K562 (cell line): Measurements from ENCODE around the gene MACROD2. TPM values are rescaled to one million over a fixed set of nuclear protein-coding genes. Genes with fewer than 3 reads are reported as not detected.

ENCODE experiments used
- ATAC-seq: fragments of 200-7000 bp; cut with Tn5 transposase; 3 replicates; pipeline ENCODE4 v1.9.1; 2020; ENCODE audit warnings: moderate library complexity
- BruUV-seq: library from RNA; stranded (reverse); fragments of 400-500 nt; replicated peaks from 2 replicates; lab custom pipeline; 2021; lab: Mats Ljungman, UMichigan
- CTCF ChIA-PET: fragments of 300-600 bp; formaldehyde crosslinking; extraction: SDS; loops from one replicate; lab custom pipeline; 2021; ENCODE audit warnings: low intra/inter-chr PET ratio; lab: Yijun Ruan, JAX
- POLR2A ChIA-PET: fragments of 300-600, 350-650 bp; sonication (Branson Sonifier 250); formaldehyde crosslinking; extraction: SDS; loops from one replicate; lab custom pipeline; 2021; ENCODE audit warnings: antibody characterized with exemption, inconsistent platforms; lab: Yijun Ruan, JAX
- DNase-seq, 4 experiments: peaks; one replicate each; pipeline versions ENCODE4 v3.0.0 to v3.0.0-alpha.2; 2011 to 2018; ENCODE audit warnings: low spot score in 3 of 4, mixed read lengths in 3 of 4; ENCODE audit errors: extremely low read depth in 1 of 4
- FAIRE-seq: peaks from 2 replicates; lab custom pipeline; 2011; peaks lifted over from hg19 to GRCh38; lab: Jason Lieb, UNC
- H2AFZ ChIP-seq: 2 replicates; pipeline ENCODE4 v1.6.0; 2011; ENCODE audit warnings: low read depth, low read length, control low read depth, inconsistent platforms
- H3K27ac ChIP-seq: fragments of 200-600 bp; 3 replicates; pipeline ENCODE4 v1.8.0; 2011; ENCODE audit warnings: low read depth, mild to moderate bottlenecking, control low read depth, inconsistent platforms, low read length, moderate library complexity, mixed read lengths; ENCODE audit errors: extremely low read depth
- H3K27me3 ChIP-seq, 2 experiments: fragments of 300-600 bp in 1 of 2; 2 replicates in 1 of 2; 3 replicates in 1 of 2; pipeline versions ENCODE4 v1.6.0 to v1.8.0; 2011; ENCODE audit warnings: inconsistent platforms in 2 of 2, low read length in 2 of 2, mild to moderate bottlenecking in 1 of 2, mixed read lengths in 1 of 2, moderate library complexity in 1 of 2; ENCODE audit not compliant: control insufficient read depth in 2 of 2, insufficient read depth in 2 of 2
- H3K36me3 ChIP-seq: fragments of 300-600 bp; 3 replicates; pipeline ENCODE4 v1.8.0; 2011; ENCODE audit warnings: mild to moderate bottlenecking, low read length, inconsistent platforms; ENCODE audit not compliant: control insufficient read depth, insufficient read depth
- H3K4me1 ChIP-seq, 2 experiments: fragments of 200-600 bp in 1 of 2; replicated peaks in 1 of 2; 2 replicates in 1 of 2; 3 replicates in 1 of 2; pipeline versions ENCODE4 v1.5.1 to v1.8.0; 2011; ENCODE audit warnings: inconsistent platforms in 2 of 2, low read length in 2 of 2, mild to moderate bottlenecking in 1 of 2, mixed read lengths in 1 of 2, moderate library complexity in 1 of 2; ENCODE audit not compliant: control insufficient read depth in 2 of 2, insufficient read depth in 2 of 2
- H3K4me2 ChIP-seq: 2 replicates; pipeline ENCODE4 v1.6.1; 2011; ENCODE audit warnings: low read length, control low read depth, inconsistent platforms, mixed read lengths; ENCODE audit not compliant: insufficient read depth
- H3K4me3 ChIP-seq: fragments of 200-600 bp; sonication (generic), shearing (Covaris generic); 2 replicates; pipeline ENCODE4 v1.5.1; 2016; ENCODE audit warnings: control low read depth, inconsistent platforms
- H3K79me2 ChIP-seq: fragments of 200-600 bp; 3 replicates; pipeline ENCODE4 v1.8.0; 2011; ENCODE audit warnings: low read length, inconsistent platforms; ENCODE audit not compliant: control insufficient read depth, insufficient read depth
- H3K9ac ChIP-seq, 2 experiments: 2 replicates each; pipeline versions ENCODE4 v1.6.0 to v1.6.1; 2011; ENCODE audit warnings: low read depth in 2 of 2, low read length in 2 of 2, control low read depth in 1 of 2, inconsistent platforms in 1 of 2, mild to moderate bottlenecking in 1 of 2, mixed read lengths in 1 of 2; ENCODE audit not compliant: insufficient read depth in 1 of 2
- H3K9me1 ChIP-seq: one replicate; pipeline ENCODE4 v1.6.0; 2011; ENCODE audit warnings: inconsistent platforms, mild to moderate bottlenecking, low read length, moderate library complexity; ENCODE audit not compliant: control insufficient read depth, insufficient read depth
- H3K9me3 ChIP-seq: replicated peaks from 2 replicates; pipeline ENCODE4 v1.5.1; 2011; ENCODE audit warnings: low read depth, low read length, inconsistent platforms; ENCODE audit not compliant: control insufficient read depth, insufficient read depth
- H4K20me1 ChIP-seq: replicated peaks from 2 replicates; pipeline ENCODE4 v1.6.1; 2011; ENCODE audit warnings: low read length, inconsistent platforms, mixed read lengths; ENCODE audit not compliant: control insufficient read depth, insufficient read depth
- CBFB ChIP-seq: sonication (generic); formaldehyde crosslinking; IDR thresholded peaks from 2 replicates; pipeline ENCODE4 v1.4.0; 2020; ENCODE audit warnings: mild to moderate bottlenecking, missing genetic modification reagents
- CBX8 ChIP-seq: fragments of 200-600 bp; sonication (generic); IDR thresholded peaks from 2 replicates; pipeline ENCODE4 v1.6.1; 2012; ENCODE audit warnings: borderline replicate concordance, mixed run types, low read depth, mild to moderate bottlenecking, moderate library complexity, mixed read lengths, low read length, control low read depth, inconsistent platforms; ENCODE audit not compliant: poor library complexity, severe bottlenecking; ENCODE audit errors: extremely low read depth
- PHB2 ChIP-seq: fragments of 450-650 bp; IDR thresholded peaks from 2 replicates; pipeline ENCODE4 v1.6.1; 2017; ENCODE audit warnings: low read depth
- PRDM10 ChIP-seq: fragments of 450-650 bp; IDR thresholded peaks from 2 replicates; pipeline ENCODE4 v1.6.1; 2018; ENCODE audit not compliant: partially characterized antibody
- SMAD1 ChIP-seq: fragments of 150-350 bp; IDR thresholded peaks from 2 replicates; pipeline ENCODE4 v1.6.1; 2014; ENCODE audit warnings: low read length, low read depth; ENCODE audit not compliant: partially characterized antibody
- SMARCB1 ChIP-seq: IDR thresholded peaks from 2 replicates; pipeline ENCODE4 v1.6.1; 2011; ENCODE audit warnings: improper control_type of control experiment, low read depth; ENCODE audit not compliant: insufficient read length
- ZNF707 ChIP-seq: fragments of 250-450 bp; sonication (Bioruptor Pico); conservative IDR thresholded peaks from 2 replicates; pipeline ENCODE4 v1.8.0; 2022; ENCODE audit warnings: inconsistent platforms, mild to moderate bottlenecking, moderate library complexity
- ZNF717 ChIP-seq: fragments of 250-450 bp; sonication (Bioruptor Pico); IDR thresholded peaks from 2 replicates; pipeline ENCODE4 v1.5.0; 2021
- WGBS: fragments of 100-300 bp; shearing (Covaris generic); methylation state at CpG from one replicate; pipeline ENCODE4 v1.1.6; 2016; ENCODE audit warnings: low coverage, mixed read lengths; ENCODE audit not compliant: insufficient coverage; ENCODE audit errors: missing lambda C conversion rate; 5-methylcytosine and 5-hydroxymethylcytosine counted together
- in situ Hi-C: fragments of 300-500 bp; cut with MboI; formaldehyde crosslinking; loops from 4 replicates; pipeline ENCODE4 v1.15.0; 2018; ENCODE audit warnings: inconsistent platforms, mixed read lengths
- intact Hi-C: fragments of 100-400 bp; cut with micrococcal nuclease; formaldehyde crosslinking; loops from 2 replicates; pipeline ENCODE4 v1.14.2; 2022
- polyA plus RNA-seq, 8 experiments: library from polyadenylated mRNA; depleted of rRNA in 4 of 8; stranded (reverse) in 5 of 8; unstranded in 3 of 8; fragments of >200 nt; fragmentation: Nextera tagmentation in 2 of 8; fragmentation: Illumina TruSeq in 1 of 8; extraction: Ambion mirVana in 2 of 8; extraction: Trizol in 1 of 8; gene quantifications; 2 replicates each; pipeline versions ENCODE4 v1.2.1 to v1.2.3, GENCODE V29; 2011 to 2014; ENCODE audit warnings: inconsistent platforms in 1 of 8, missing spikeins in 1 of 8
- total RNA-seq, 7 experiments: library from RNA; depleted of rRNA in 6 of 7; stranded (reverse); fragments of >200 nt in 6 of 7; fragmentation: Illumina TruSeq in 2 of 7; extraction: Trizol in 2 of 7; gene quantifications; 2 replicates each; pipeline versions ENCODE4 v1.2.1 to v1.2.3, GENCODE V29; 2011 to 2021; ENCODE audit warnings: low replicate concordance in 1 of 7

Gene MACROD2
- total and polyA plus RNA-seq, 9 of the 15 experiments (the other 6 are each of a cell fraction or from before 2014, with no cell fraction given): not detected

- Histone ChIP-seq H3K9me1 (no peaks in the 10 kb centered on the region), H3K9ac (no peak overlapping the region), H3K4me2 (no peak overlapping the region), H3K9me3 (no peaks in the 10 kb centered on the region)
- no peak for ATAC-seq
- TF ChIP-seq ZNF717: no peak
- no peak for TF ChIP-seq CBX8
- TF ChIP-seq CBFB (CRISPR knock-in tag): no peak
- no peak for TF ChIP-seq PHB2
- no peak for TF ChIP-seq SMAD1
- TF ChIP-seq SMARCB1: no peak
- TF ChIP-seq PRDM10: no peak
- TF ChIP-seq ZNF707 (CRISPR knock-in tag): no peak
- TF ChIP-seq, all 486 proteins: peak for 0
- ChIA-PET CTCF (no interaction called here), POLR2A (no interaction called here)
- H4K20me1 ChIP-seq: no peaks in the 10 kb centered on the region
- no peak overlapping the region for H3K4me3 ChIP-seq
- H3K36me3 ChIP-seq: no peaks in the 10 kb centered on the region
- H3K4me1 ChIP-seq: no peaks in the 10 kb centered on the region
- intact Hi-C loops: no loop called here
- no peaks in the 10 kb centered on the region for H3K79me2 ChIP-seq
- H2AFZ ChIP-seq: no peak overlapping the region
- BruUV-seq: no TSS peak
- FAIRE-seq: no peak
- no peaks in the 10 kb centered on the region for H3K27me3 ChIP-seq
- no peak overlapping the region for H3K27ac ChIP-seq
- no peak for DNase-seq
- in situ Hi-C loops: no loop called here
- 2% methylated on average over 18 of the region's 32 CpGs for WGBS
These were observed 1036.4 kb downstream of the MACROD2 start for GRCh38 chr20:15031546-15032351.
